Myocyte (in vitro differentiated cells): ENCODE data around the gene TMEM178B. TPM values are rescaled to one million over a fixed set of nuclear protein-coding genes. Genes with fewer than 3 reads are reported as not detected.
A peak's percentile ranks its signal among the peaks of the same experiment; 100 is the strongest.

ENCODE experiments used
- DNase-seq: peaks from one replicate; pipeline ENCODE4 v3.0.0-alpha.2; 2012; ENCODE audit warnings: low read depth
- total RNA-seq: library from RNA; depleted of rRNA; stranded (reverse); fragments of >200 nt; gene quantifications from 2 replicates; pipeline ENCODE4 v1.2.3, GENCODE V29; 2014

The TMEM178B gene
- total RNA-seq, 1 donor from 2014 or later = 6.8 TPM

DNA sequence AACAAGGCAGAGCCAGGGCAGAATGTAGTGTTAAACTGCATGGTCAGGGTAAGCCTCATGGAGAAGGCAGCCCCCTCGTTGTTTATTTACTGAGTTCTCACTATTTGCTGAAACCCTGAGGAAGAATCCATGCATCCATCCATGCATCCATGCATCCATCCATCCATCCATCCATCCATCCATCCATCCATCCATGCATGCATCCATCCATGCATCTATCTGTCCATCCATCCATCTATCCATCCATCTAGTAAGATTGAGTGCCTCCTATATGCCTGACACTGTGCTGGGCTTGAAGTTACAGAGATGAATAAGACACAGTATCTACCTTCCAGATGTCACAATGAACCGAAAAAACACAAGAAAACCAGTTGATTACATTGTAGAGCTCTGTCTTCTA, 275.9 kb downstream of the TMEM178B start:
- DNase-seq = no peak

DNA sequence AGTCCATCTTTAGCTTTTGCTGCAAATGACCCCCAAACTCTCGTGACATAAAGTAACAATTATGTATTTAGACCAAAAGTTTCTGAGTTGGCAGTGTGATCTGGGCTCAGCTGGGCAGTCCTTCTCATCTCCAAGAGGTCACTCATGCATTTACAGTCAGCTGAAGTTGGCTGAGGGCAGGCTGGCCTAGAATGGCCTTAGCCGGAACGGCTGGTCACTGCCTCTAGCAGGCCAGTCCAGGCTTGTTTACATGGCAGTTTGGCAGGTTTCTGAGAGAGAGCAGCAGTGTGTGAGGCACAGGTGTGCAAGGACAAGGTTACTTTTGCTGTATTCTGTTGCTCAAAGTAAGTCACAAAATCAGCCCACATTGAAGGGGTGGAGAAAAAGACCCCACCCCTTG, 277.3 kb downstream of the TMEM178B start:
- DNase-seq = no peak

DNA sequence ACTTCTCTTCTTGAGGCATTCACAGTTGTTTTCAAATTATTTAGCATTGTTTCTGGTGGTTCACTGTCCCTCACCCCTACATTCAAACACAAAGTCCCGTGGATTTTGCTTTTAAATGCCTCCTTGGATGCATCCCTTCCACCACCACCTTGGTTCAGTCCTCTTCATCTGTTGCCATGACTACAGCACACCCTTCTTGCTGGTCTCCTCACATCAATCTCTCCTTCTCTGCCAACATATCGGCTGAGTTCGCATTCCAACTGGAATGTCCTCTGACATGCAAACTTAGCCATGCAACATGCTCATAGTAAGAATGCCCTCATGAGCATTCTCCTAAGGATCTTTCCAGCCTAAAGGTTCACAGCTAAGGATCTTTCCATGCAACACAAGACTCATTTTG, 279.1 kb downstream of the TMEM178B start:
- DNase-seq = no peak

DNA sequence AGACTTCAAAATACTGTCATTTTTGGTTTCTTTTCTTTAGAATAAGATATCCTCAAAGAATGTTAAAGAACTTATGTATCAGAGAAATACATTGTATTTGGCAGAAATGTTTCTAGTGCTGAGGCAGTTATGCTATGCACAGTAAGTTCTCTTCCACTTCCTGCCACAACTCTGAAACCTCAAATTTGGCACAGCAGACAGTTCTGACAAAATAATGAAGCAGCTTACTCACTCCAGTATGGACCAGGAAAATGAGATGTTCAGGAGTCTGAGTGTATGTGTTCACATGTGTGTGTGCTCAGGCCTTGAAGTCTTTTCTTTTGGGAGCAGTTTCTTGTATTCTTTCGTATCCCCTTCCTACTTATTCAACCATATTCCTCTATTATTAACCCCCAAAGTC, 280.4 kb downstream of the TMEM178B start:
- peak; percentile 59 for DNase-seq

- DNase-seq = peak; percentile 29
Observed at GRCh38 chr7:141355032-141355431, 281.2 kb downstream of the TMEM178B start.

DNA sequence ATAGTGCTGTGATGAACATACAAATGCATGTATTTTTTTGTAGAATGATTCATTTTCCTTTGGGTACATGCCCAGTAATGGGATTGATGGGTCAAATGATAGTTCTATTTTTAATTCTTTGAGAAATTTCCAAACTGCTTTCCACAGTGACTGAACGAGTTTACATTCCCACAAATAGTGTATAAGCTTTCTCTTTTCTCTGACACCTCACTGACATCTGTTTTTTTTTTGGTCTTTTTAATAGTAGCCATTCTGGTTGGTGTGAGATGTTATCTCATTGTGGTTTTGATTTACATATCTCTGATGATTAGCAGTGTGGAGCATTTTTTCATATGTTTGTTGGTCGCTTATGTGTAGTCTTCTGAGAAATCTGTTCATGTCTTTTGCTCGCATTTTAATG, 282.3 kb downstream of the TMEM178B start:
- peak; percentile 68 for DNase-seq

GRCh38 chr7:141358386-141358785, 284.5 kb downstream of the TMEM178B start:
- no peak for DNase-seq

- no peak for DNase-seq
Observed at GRCh38 chr7:141359262-141359661, 285.4 kb downstream of the TMEM178B start.

- no peak for DNase-seq
Observed at GRCh38 chr7:141359740-141360415, 286.0 kb downstream of the TMEM178B start.

GRCh38 chr7:141360416-141360760, 286.5 kb downstream of the TMEM178B start:
- no peak for DNase-seq

DNA sequence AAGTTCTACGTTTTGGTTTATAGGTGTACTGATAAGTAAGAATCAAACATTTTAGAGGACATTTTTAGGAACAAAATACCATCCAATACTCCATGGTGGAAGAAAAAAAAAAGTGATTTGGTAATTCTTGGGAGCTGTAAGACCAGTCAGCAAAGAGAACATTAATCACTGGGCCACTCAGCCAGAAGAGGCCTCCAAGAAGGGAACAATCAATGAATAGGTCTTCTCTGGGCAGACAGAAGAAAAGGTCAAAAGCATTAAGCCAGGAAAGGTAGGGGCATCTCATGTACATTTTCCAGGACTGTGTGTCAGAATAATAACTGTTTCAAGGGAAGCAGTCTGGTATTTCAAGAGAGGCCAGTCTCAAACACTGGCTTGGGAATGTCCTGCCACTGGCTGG, 286.9 kb downstream of the TMEM178B start:
- no peak for DNase-seq

GRCh38 chr7:141361479-141361878, 287.6 kb downstream of the TMEM178B start:
- DNase-seq = no peak

DNA sequence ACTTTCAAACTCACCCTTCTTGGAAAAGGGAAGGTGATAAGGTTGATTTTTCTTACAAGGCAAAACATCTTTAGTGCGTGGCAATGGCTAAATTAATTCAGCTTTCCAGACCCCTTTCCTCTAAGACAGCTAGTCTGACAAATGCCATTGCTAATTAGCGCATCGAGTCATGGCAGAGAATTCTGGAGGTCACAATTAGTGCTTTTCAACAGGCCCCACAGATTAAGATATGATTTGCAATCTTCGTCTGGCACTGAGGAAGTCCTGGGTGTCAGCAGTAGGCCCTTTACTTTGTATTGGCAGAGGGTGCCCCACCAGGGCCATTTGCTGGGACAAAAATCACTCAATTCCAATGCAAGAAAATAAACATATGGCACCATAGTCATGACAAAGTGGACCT, 288.1 kb downstream of the TMEM178B start:
- DNase-seq = no peak

DNA sequence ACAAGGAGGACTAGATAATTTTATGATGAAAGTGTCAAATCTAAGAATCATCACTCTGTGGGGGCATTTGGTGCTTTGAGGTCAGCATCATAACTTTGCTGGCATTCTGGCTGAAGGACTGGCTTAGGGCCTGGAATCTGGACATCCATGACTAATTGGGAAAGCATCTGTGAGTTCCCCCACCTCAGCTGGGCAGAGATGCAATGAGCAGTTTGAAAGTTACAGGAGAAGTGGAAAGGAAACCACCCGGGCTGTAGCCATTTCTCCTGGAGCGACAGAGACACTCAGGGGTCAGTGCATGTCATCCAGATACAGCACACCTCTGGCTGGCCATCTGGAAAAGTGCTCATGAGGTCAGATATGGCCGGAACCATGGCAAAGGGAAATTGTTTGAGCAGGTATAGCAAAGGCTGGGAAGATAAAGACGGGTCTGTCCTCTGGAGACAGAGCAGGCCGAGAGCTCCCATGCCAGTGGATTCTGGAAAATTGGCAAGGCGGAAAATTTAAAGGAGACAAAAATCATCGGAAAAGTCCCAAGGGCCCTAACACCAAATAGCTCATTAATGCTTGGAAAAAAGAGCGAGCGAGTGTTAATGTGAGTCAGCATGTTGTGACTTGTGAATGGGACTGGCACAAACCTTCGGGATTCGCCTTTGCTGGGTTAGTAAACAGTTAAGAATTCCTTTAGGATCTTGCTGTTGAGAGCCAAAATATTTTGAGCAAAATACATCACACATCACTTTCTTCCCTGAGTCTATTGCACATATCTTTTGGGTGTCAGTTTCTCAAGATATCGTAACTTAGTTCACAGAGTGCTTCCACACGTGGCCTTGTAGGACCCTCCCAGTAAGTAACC, 288.9 kb downstream of the TMEM178B start:
- peak; percentile 91 for DNase-seq

DNA sequence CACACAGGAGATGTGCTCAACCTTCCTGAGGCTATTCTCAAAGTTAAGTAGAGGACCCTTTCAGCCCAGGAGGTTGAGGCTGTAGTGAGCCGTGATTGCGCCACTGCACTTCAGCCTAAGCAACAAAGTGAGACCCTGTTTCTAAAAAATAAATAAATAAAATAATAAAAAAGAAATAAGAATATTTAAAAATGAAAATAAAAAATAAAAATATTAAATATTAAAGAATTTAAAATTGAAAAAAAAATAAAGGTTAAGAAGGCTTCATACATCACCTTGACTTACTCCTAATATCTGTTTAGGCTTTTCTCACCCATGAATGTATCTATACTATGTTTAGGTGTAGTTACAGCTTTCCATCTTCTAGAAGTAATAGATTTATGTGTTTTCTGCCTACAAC, 289.9 kb downstream of the TMEM178B start:
- DNase-seq = no peak

DNA sequence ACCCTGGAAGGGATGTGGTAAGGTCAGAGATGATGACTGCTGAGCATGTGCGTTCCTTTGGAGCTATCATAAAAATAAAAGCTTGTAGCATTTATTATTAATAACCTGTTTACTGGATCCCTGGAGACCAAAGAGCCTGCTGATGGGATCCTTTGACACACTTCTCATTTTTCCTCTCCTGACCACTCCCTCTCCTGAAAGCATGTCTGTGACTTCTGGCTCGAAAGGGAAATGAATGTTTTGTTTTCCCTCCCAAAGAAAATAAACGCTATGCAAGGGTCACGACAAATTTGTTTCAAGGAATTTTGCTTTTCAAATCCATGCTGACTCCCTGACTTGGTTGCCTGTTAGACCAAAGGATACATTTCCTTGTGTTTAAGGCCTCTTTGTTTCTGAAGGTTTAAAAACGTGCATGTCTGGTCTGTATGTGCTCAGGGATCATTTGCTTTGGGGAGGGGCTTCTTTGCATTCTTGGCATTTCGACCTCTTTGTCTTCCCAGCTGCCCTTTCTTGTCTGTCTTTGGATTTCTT, 292.3 kb downstream of the TMEM178B start:
- DNase-seq = peak; percentile 81

DNA sequence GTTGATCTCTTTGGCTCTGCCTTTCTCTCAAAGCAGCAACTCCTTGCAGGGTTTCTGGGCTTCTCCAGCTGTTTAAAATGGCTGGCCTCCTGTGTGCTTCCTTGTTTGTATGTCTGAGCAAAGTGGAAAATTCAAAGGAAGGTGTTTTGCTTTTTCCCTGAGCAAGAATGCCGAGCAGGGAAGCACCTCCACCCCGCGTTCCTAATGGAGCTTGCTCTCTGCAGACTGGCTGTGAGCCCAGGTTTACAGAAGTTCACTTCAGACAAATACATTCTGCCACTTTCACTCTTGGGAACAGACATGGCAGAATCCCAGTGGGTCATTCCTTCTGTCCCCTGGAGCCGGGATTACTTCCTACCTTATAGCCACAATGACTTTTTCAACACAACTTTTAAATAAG, 295.6 kb downstream of the TMEM178B start:
- DNase-seq = no peak

DNA sequence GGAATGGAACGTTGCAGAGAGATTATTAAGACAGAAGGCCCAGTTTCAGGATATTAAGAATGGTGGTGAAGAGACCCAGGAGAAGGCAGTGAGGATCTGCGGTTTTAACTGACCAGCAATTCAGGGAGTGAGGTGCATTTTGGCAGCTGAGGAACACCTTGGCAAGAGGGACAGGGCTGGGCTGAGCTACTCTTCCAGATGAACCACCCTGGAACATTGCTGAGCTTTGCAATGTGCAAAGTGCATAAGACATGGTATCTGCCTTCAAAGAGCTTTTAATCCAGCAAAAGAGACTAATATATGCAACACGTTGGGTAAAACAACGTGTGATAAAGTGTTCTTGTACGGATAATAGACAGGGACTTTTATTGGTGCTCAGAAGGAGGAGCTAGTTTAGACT, 296.3 kb downstream of the TMEM178B start:
- no peak for DNase-seq

- DNase-seq = no peak
Observed at GRCh38 chr7:141370650-141371049, 296.8 kb downstream of the TMEM178B start.

- DNase-seq = no peak
Observed at GRCh38 chr7:141374425-141374824, 300.6 kb downstream of the TMEM178B start.

GRCh38 chr7:141375442-141375841, 301.6 kb downstream of the TMEM178B start:
- DNase-seq = no peak

GRCh38 chr7:141377906-141378305, 304.0 kb downstream of the TMEM178B start:
- DNase-seq = no peak

- no peak for DNase-seq
Observed at GRCh38 chr7:141378405-141378804, 304.5 kb downstream of the TMEM178B start.
